Measurements from ENCODE around the gene PITX3. TPM values are rescaled to one million over a fixed set of nuclear protein-coding genes. Genes with fewer than 3 reads are reported as not detected.
A peak's percentile ranks its signal among the peaks of the same experiment; 100 is the strongest.

Gene PITX3
- total RNA-seq, 1 experiment from 2014 or later = 0.81 TPM

GRCh38 chr10:102242118-102242485 lies 790 bp upstream of the PITX3 start:
- Mint-ChIP-seq H3K9me3 (no peaks in the 10 kb centered on the region), H3K36me3 (no peaks in the 10 kb centered on the region), H3K4me1 (peaks cover 32% of the 10 kb centered on the region), H3K4me3 (peak overlapping the region; percentile 71), H3K27ac (no peak overlapping the region), H3K27me3 (ENCODE audit: low read depth) (peaks cover 75% of the 10 kb centered on the region)
- no peak for DNase-seq (ENCODE audit: low spot score)
- POLR2A ChIA-PET = no interaction called here
- CTCF ChIA-PET = interaction anchor here (4.4 to 18.9 kb wide), 2 partner anchors 11 to 107 kb away, joined by 130 to 906 read pairs; no protein-coding TSS in a partner anchor
- no peak for ATAC-seq
- TF ChIP-seq AFF4 (CRISPR knock-in tag; IDR thresholded peaks at IDR 0.05; ENCODE audit: borderline replicate concordance) (no peak), ZNF671 (CRISPR knock-in tag; IDR thresholded peaks at IDR 0.05) (no peak)

- Mint-ChIP-seq H3K27ac (no peak overlapping the region), H3K27me3 (ENCODE audit: low read depth) (peaks cover 86% of the 10 kb centered on the region), H3K4me3 (peak overlapping the region; percentile 71), H3K4me1 (peaks cover 21% of the 10 kb centered on the region), H3K36me3 (no peaks in the 10 kb centered on the region), H3K9me3 (no peaks in the 10 kb centered on the region)
- ChIA-PET POLR2A (interaction anchor here (1.3 to 1.5 kb wide), 3 partner anchors 9 to 111 kb away, joined by 3 to 6 read pairs (median 4); no protein-coding TSS in a partner anchor), CTCF (interaction anchor here (0.7 to 18.9 kb wide), 10 partner anchors 9 to 355 kb away, joined by 3 to 906 read pairs (median 4); no protein-coding TSS in a partner anchor)
- DNase-seq (ENCODE audit: low spot score) (no peak), ATAC-seq (peak; percentile 2)
- TF ChIP-seq NR3C1 (CRISPR knock-in tag; conservative IDR thresholded peaks at IDR 0.05; ENCODE audit: low read depth) = no peak
- peak; percentile 37; the same call in 1 of the 2 replicates for TF ChIP-seq PRDM15 (CRISPR knock-in tag; IDR thresholded peaks at IDR 0.05)
Measured at GRCh38 chr10:102241032-102241443, 274 bp downstream of the PITX3 start.

GRCh38 chr10:102240467-102241031 lies 763 bp downstream of the PITX3 start:
- ChIA-PET CTCF (interaction anchor here (1.0 to 18.9 kb wide), 8 partner anchors 10 to 355 kb away, joined by 3 to 906 read pairs (median 6); no protein-coding TSS in a partner anchor), POLR2A (interaction anchor here (1.3 to 1.5 kb wide), 3 partner anchors 9 to 111 kb away, joined by 3 to 6 read pairs (median 4); no protein-coding TSS in a partner anchor)
- no peak for ATAC-seq
- Mint-ChIP-seq H3K9me3 (no peaks in the 10 kb centered on the region), H3K4me3 (peak overlapping the region; percentile 71), H3K36me3 (no peaks in the 10 kb centered on the region), H3K27me3 (ENCODE audit: low read depth) (peaks cover 91% of the 10 kb centered on the region), H3K27ac (no peak overlapping the region), H3K4me1 (peaks cover 18% of the 10 kb centered on the region)
- DNase-seq (ENCODE audit: low spot score) = peak; percentile 26
- TF ChIP-seq FOXK1 (CRISPR knock-in tag; IDR thresholded peaks at IDR 0.05) = no peak
- no peak for TF ChIP-seq ZSCAN18 (CRISPR knock-in tag; IDR thresholded peaks at IDR 0.05)
- no peak for TF ChIP-seq GTF2I (CRISPR knock-in tag; conservative IDR thresholded peaks at IDR 0.05)
- no peak for TF ChIP-seq ZMAT4 (CRISPR knock-in tag; IDR thresholded peaks at IDR 0.05)
- 0 out of 2 replicates have a peak, but pooled peaks have one; percentile 24 for TF ChIP-seq TCF7 (CRISPR knock-in tag; IDR thresholded peaks at IDR 0.05; ENCODE audit: low read depth)
- TF ChIP-seq OVOL2 (CRISPR knock-in tag; IDR thresholded peaks at IDR 0.05; ENCODE audit: borderline replicate concordance) = no peak
